ENCODE data around the gene COMT.

The COMT gene

DNA sequence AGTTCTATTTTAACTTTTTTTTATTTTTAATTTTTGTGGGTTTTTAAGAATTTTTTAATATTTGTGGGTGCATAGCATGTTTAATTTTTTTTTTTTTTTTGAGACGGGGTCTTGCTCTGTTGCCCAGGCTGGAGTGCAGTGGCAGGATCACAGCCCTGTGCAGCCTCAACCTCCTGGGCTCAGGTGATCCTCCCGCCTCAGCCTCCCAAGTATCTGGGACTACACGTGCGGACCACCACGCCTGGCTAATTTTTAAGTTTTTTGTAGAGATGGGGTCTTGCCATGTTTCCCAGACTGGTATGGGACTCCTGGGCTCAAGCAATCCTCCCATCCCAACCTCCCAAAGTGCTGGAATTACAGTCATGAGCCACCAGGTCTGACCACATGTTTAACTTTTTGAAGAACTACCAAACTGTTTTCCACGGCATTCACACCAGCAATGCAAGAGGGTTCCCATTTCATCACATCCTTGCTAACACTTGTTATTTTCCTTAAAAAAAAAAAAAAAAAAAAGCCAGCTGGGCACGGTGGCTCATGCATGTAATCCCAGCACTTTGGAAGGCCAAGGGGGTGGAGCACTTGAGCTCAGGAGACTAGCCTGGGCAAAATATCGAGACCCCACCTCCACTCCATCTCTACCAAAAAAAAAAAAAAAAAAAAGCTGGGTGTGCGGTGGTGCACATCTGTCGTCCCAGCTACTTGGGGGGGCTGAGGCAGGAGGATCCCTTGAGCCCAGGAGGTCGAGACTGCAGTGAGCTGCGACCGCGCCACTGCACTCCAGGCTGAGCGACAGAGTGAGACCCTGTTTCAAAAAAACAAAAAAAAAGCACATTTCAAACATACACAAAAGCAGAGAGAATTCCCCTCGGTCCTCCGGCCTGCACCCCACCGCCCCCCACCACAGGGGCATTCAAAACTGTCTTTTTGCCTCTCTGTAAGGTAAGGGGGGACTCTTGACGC, 16.8 kb downstream of the COMT start:
- DNase-seq: no peak

DNA sequence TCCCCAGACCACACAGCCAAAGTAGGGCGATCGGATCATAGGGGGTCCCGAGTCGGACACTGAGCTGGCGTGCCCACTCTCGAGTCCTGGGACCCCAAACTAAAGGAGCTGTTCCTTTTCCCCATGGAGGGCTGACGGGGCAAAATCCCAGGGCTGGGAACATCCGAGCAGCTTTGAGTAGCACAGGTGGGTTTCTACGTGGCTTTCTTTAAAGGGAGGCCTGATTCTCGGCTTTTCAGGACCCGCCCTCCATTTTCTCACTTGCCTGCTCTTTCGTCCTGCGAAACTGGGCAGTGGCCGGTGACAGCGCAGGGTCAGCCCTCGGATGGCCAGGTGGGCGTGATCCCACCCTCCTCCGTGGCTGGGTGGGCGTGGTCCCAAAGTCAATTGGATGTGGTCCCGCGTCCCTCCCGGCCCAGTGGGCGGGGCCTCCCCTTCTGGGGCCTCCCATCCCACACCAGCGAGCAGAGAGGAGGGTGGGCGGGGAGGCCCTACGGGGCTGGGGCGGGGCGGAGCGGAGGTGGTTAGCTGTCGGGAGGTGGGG, 17.5 kb downstream of the COMT start:
- DNase-seq: peak; percentile 10

DNA sequence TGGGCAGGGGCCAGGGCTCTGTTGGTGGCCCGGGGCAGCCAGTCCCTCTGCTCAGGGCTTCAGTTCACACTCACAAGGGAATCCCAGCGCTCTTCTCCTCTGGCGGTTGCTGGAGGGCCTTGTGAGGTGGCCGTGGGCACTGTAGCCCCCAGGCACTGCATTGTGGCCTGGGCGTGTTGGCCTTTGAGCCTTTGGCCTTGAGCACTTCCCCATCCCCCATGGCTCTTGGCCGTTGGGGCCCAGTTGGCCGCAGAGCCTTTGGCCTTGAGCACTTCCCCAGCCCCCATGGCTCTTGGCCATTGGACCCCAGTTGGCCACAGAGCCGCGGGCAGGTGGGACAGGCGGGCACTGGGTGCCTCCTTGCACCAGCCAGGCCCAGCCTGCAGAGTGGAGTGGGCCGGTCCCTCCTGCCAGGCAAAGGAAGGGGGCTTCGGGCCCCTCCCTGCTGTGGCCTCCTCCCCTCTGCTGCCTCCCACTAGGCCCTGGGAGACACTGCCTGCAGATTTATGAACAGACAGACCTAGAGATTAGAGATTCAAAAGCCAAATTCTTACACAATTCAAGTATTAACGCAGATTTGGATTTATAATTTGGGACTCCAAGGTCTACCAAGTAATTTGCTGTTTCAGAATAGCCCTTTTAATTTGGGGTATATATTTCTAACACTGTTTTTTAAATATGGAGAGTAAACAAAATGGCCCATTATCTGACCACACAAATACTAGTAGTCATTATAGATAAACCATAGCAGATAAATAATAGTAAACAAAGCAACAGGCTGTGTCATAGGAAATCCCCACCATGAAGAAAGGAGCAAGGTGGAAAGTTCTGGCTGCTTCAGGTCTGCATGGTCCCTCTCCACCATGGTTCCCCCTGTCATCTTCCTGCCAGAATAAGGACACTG, 18.3 kb downstream of the COMT start:
- DNase-seq: no peak

DNA sequence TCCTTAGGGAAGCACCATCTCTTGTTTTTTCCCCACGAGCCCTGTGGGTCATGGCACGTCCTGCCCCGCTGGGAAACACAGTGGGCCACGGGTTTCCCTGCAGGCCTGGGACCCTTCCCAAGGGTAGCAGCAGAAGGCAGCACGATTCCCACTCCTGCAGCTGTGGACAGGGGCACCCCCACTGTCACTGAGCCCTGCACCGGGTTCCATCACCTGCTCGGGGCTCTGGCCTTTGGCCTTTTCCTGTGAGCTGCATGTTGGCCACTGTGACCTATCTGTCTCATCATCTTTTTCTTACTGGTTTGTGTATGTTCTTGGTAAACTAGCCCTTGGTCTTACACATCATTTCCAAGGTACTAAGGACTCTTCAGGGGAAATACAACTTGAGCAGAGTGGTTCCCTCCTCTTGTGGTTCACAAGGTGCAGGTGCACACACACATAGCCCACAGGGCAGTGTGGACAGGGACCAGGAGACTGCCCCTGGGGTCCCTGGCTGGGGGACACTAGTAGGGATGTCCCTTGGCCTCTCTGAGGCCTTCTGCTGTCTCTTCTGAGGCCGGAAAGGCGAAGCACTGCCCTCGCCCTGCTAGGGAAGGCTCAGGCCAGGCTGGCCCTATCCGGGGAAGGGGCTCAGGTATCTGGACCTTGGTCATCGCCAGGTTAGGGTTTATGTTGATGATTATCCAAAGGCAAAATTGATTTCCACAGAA, 19.1 kb downstream of the COMT start:
- no peak for DNase-seq

DNA sequence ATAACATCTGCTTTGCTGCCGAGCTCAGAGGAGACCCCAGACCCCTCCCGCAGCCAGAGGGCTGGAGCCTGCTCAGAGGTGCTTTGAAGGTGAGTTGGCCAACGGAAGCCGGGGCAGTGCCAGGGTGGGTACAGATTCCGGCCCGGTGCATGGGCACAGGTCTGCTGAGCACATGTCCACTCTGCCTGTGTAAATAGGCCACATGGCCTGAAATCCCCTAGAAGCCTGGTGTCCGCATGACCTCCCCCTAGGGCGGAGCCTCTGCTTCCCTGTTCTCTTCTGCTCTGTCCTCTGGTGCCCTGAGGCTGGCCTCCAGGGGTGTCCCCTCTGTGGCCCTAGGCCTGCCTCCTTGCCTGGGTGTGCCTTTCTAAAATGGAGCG, 19.6 kb downstream of the COMT start:
- DNase-seq: no peak

DNA sequence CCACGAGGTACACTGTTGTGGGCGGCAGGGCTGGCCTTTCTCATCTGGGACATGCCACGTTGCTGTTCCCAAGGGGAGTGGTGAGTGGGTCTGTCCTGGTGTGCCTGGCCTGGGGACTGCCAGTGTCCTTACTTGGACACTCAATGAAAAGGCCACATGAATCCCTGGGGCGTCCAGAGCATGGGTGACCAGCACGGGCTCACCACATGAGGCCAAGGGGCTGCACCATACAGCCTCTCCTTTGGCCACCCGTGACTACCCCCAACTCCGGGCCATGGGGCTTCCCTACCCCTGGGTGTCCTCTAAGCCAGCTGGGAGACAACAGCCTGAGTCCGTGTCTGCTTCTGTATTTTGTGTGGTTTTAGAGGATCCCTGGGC, 20.3 kb downstream of the COMT start:
- no peak for DNase-seq

DNA sequence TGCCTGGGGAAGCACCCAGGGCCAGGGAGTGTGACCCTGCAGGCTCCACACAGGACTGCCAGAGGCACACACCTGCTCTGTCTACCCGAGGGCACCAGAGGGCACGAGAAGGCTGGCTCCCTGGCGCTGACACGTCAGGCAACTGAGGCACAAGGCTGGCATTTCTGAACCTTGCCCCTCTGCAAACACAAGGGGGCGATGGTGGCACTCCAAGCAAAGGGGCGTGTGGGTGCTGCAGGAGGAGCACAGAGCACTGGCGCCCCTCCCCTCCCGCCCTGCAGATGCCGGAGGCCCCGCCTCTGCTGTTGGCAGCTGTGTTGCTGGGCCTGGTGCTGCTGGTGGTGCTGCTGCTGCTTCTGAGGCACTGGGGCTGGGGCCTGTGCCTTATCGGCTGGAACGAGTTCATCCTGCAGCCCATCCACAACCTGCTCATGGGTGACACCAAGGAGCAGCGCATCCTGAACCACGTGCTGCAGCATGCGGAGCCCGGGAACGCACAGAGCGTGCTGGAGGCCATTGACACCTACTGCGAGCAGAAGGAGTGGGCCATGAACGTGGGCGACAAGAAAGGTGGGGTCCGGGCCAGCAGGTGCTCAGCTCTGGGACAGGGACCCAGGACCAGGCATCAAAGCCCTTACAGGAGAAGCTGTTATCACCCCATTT, 20.8 kb downstream of the COMT start:
- peak; percentile 12 for DNase-seq

DNA sequence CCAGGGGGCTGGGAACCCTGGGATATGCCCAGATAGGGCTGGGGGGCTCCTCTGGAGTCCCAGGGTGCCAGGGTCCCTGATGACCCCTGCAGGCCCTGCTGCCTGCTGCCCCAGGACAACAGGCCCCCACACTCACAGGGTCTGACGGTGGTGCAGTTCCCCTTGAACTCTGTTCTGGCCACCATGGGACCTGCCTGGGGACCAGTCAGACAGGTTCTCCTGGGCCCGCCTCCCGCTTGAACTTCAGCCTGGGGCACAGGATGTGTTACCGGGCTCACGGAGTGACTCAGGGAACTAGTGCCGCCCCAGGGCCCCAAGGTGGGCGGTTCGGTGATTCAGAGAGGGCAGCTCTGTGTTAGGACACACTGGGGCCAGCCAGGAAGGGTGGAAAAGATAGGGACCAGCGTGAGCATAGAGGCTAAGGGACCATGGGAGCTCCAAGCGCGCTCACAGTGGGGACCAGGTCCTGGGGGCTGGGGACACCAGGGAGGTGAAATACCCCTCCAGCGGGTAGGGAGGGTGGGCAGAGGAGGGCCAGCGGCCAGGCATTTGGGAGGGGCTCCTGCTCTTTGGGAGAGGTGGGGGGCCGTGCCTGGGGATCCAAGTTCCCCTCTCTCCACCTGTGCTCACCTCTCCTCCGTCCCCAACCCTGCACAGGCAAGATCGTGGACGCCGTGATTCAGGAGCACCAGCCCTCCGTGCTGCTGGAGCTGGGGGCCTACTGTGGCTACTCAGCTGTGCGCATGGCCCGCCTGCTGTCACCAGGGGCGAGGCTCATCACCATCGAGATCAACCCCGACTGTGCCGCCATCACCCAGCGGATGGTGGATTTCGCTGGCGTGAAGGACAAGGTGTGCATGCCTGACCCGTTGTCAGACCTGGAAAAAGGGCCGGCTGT, 21.6 kb downstream of the COMT start:
- DNase-seq: peak; percentile 2

DNA sequence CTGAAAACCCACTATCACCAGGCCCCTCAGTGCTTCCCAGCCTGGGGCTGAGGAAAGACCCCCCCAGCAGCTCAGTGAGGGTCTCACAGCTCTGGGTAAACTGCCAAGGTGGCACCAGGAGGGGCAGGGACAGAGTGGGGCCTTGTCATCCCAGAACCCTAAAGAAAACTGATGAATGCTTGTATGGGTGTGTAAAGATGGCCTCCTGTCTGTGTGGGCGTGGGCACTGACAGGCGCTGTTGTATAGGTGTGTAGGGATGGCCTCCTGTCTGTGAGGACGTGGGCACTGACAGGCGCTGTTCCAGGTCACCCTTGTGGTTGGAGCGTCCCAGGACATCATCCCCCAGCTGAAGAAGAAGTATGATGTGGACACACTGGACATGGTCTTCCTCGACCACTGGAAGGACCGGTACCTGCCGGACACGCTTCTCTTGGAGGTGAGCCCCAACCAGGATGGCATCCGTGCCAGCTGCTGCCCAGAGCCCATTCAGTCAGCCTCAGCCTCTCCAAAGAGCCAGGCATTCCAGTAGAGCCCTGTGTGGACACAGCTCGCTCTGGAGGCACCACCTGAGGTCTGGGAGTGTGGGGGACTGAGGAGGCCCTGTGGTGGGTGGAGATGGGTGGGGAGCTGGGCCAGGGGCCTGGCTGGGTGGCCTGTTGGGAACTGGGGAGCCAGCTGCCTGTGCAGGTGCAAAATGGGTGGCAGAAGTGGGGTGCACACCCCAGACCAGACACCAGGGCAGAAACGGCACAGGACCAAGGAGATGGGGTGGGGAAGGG, 22.5 kb downstream of the COMT start:
- no peak for DNase-seq

DNA sequence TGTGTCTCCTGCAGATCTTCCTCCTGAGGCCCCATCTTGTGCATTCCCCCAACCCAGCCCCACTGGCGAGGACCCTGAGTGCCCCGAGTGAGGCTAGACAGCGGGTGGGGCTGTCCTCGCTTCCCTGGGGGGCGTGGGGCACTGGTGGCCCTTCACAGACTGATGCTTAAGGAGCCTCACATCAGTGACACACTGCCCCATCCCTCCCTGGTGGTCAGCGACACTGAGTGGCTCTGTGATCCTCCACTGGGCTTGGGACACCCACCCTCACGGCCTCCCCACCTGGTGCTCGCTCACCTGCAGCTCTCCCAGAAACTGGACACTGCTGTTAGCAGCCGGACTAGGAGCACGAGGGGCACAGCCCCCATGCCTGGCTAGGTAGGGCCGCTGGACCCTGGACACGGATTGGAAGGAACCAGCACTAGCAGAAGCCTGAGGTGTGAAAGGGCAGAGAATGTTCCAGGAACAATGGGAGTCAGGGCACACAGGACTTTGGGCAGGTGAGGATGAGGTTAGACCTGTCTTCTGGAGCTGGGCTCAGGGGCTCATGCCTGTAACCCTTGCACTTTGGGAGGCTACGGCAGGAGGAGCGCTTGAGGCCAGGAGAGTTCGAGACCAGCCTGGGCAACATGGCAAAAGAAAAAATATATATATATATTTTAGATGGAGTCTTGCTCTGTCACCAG, 23.3 kb downstream of the COMT start:
- no peak for DNase-seq

DNA sequence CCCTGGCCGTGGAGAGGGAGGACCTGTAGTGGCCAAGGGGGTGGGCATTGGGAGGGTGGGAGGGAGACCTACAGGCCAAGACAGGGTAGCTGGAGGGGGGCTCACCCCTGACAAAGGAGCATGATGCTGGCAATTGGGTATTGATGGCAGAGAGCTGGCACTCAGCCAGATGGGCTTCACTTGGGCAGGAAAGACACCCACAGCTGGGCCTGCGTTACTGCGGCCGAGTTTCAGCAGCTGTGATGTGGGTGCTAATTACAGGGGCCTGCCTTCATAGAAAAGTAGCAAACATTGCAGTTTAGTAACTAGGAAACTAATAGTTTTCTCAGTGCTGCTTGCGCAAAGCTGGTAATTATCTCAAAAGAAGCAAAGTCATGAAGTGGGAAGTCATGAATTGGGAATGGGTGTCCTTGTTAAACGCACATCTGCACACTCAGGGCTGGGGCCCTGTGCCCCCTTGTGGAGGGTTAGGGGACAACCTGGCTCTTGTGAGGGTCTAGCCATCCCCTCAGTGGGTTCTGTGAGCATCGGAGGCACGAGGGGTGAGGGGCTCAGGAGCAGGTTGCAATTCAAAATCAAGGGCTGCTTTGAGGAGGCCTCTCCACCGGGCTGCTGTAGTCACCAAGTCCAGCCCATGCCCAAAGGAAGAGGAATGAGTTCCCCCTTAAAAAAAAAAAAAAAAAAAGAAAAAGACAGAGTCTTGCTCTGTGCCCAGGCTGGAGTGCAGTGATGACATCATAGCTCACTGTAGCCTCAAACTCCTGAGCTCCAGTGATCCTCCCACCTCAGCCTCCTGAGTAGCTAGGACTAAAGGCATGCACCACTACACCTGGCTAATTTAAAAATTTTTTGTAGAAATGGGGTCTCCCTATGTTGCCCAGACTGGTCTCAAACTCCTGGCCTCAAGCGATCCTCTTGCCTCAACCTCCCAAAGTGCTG, 24.5 kb downstream of the COMT start:
- DNase-seq: no peak

DNA sequence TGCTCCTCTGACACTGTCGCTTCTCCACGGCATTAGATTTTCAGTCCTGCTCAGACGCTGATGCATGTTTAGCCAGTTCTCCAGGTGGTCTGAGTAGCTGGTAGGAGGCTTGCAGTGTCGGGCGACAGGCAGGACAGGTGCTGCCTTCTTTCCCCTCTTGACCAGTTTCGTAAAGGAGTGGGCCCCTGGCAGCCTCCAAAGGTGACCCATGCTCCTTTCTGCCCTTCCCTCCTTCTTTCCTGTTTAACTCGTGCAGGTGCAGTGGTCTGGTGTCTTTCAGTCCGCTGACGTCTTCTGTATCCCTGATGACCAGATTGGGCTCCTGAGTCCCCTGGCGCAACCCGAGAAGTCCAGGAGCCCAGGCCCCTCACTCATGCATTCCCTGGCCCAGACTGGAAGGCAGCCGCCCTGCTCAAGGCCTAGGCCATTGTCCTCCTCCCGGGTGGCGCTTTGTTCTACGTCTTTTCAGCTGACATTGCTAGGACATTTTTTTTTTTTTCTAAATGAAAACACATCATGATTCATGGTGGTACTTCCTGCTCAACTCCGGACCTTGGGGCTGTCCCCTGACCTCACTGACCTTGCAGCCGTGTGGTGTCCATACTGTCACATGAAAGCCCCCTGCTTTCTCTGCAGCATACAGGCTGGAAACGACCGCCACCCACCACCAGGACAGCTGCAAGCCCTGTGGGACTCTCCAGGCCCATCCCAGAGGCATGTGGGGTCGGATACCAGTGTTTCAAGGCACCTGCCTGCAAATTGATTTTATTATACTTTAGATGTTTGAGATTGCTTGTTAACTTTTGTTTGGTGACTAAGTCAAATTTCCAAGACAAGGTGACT, 25.6 kb downstream of the COMT start:
- DNase-seq: no peak

DNA sequence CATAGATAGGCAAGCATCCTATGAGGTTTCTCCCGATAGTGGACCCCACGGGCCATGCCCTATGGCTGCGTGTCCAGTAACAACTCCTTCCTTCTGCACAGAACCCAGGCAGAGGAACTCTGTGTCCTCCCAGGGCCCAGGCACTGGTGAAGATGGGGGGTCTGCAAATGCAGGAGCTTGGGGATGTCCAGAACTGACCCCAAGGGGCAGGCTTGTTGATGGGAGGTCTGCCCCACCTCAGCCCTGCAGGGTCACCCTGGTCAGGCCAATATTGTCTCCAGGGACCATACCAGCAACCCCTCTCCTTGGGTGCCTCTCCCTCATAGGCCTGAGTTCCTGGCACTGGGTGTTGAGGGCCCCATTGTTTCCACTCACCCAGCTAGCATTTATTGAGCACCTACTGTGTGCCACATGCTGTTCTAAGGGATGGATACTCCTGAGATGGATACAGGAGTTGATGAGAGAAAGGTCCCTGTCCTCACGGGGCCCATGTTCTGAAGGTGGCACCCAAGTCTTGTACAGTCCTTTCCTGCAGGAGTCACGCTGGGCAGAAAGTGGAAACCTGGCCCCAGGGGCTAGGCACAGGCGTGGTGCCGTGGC, 26.4 kb downstream of the COMT start:
- no peak for DNase-seq

DNA sequence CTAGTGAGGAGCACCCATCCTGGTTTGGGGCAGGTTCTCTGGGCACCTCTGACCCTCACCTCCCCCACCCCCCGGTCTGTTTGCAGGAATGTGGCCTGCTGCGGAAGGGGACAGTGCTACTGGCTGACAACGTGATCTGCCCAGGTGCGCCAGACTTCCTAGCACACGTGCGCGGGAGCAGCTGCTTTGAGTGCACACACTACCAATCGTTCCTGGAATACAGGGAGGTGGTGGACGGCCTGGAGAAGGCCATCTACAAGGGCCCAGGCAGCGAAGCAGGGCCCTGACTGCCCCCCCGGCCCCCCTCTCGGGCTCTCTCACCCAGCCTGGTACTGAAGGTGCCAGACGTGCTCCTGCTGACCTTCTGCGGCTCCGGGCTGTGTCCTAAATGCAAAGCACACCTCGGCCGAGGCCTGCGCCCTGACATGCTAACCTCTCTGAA, 26.9 kb downstream of the COMT start:
- DNase-seq: no peak

DNA sequence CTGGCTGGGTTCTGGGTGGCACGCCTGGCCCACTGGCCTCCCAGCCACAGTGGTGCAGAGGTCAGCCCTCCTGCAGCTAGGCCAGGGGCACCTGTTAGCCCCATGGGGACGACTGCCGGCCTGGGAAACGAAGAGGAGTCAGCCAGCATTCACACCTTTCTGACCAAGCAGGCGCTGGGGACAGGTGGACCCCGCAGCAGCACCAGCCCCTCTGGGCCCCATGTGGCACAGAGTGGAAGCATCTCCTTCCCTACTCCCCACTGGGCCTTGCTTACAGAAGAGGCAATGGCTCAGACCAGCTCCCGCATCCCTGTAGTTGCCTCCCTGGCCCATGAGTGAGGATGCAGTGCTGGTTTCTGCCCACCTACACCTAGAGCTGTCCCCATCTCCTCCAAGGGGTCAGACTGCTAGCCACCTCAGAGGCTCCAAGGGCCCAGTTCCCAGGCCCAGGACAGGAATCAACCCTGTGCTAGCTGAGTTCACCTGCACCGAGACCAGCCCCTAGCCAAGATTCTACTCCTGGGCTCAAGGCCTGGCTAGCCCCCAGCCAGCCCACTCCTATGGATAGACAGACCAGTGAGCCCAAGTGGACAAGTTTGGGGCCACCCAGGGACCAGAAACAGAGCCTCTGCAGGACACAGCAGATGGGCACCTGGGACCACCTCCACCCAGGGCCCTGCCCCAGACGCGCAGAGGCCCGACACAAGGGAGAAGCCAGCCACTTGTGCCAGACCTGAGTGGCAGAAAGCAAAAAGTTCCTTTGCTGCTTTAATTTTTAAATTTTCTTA, 27.8 kb downstream of the COMT start:
- no peak for DNase-seq

DNA sequence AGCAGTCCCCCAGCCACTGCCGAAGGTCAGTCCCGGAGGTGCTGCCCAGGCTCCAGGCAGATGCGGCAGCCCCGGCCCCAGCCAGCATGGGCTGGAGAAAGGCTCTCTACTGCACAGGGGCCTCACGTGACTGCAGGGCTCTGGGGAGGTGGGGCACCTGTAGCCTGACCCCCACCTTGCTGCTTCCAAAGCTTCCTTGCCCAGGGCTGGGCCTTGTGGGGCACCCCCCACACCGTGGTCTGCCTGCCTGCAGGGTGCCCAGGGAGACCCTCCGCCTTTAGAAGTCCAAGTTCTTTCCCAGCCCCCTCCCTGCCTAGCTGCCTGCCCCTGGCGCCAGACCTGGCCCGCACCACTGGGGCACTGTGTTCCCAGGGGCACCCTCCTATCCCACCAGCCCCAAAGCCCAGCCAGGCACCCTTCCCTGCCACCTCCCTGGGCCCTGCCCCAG, 28.5 kb downstream of the COMT start:
- DNase-seq: no peak

Measured in kidney glomerular epithelial cell (primary cell).